Stomach (tissue), 4 donors: ENCODE measurements around the gene SLC22A5.
A peak's percentile ranks its signal among the peaks of the same experiment; 100 is the strongest.

Experiments used
- POLR2A ChIP-seq, 4 donors: fragments of 450-650 bp; IDR thresholded peaks; one replicate each; pipeline ENCODE4 v1.6.1; 2016; ENCODE audit warnings: antibody characterized with exemption in 4 of 4, control low read depth in 2 of 4, mild to moderate bottlenecking in 1 of 4, moderate library complexity in 1 of 4
- POLR2AphosphoS5 ChIP-seq, 3 donors: sonication (generic); formaldehyde crosslinking; IDR thresholded peaks; one replicate each; pipeline ENCODE4 v1.6.1; 2016; ENCODE audit warnings: antibody characterized with exemption in 3 of 3

GRCh38 chr5:132411304-132412013, 41.9 kb downstream of the SLC22A5 start:
- TF ChIP-seq POLR2A (IDR thresholded peaks at IDR 0.05) (no peak), POLR2AphosphoS5 (IDR thresholded peaks at IDR 0.05) (peak in 1 of 3 donors; percentile 20)
